ENCODE measurements around the gene WWOX.

The WWOX gene

GRCh38 chr16:78729687-78730086 is 630.2 kb downstream of the WWOX start:
- no peak for TF ChIP-seq TAF1 (IDR thresholded peaks at IDR 0.05; ENCODE audit: borderline replicate concordance, insufficient read depth, low read length)
- no peak for TF ChIP-seq REST (IDR thresholded peaks at IDR 0.05; ENCODE audit: insufficient read depth in 1 of 2, low read depth in 2 of 2, low read length in 2 of 2)
- TF ChIP-seq SIN3A (IDR thresholded peaks at IDR 0.05; ENCODE audit: borderline replicate concordance, insufficient read depth, low read length), result no peak

DNA sequence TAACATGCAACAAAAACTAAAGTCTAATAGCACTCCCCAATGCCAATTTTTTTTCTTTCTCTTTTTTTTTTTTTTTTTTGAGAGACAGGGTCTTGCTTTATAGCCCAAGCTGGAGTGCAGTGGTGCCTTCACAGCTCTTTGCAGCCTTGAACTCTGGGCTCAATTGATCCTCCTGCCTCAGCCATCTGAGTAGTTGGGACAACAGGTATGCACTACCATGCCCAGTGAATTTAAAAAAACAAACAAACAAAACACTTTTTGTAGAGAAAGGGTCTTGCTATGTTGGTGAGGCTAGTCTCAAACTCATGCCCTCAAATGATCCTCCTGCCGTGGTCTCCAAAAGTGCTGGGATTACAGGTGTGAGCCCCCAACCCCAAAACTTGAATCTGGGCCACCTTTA is 632.3 kb downstream of the WWOX start:
- TF ChIP-seq TAF1 (IDR thresholded peaks at IDR 0.05; ENCODE audit: borderline replicate concordance, insufficient read depth, low read length) (no peak), REST (IDR thresholded peaks at IDR 0.05; ENCODE audit: insufficient read depth in 1 of 2, low read depth in 2 of 2, low read length in 2 of 2) (no peak), SIN3A (IDR thresholded peaks at IDR 0.05; ENCODE audit: borderline replicate concordance, insufficient read depth, low read length) (no peak), POLR2AphosphoS5 (IDR thresholded peaks at IDR 0.05; ENCODE audit: low read depth, low read length) (no peak), FOXP2 (optimal IDR thresholded peaks at IDR 0.05; ENCODE audit: borderline replicate concordance, extremely low read depth, extremely low read length, insufficient read depth) (no peak)

DNA sequence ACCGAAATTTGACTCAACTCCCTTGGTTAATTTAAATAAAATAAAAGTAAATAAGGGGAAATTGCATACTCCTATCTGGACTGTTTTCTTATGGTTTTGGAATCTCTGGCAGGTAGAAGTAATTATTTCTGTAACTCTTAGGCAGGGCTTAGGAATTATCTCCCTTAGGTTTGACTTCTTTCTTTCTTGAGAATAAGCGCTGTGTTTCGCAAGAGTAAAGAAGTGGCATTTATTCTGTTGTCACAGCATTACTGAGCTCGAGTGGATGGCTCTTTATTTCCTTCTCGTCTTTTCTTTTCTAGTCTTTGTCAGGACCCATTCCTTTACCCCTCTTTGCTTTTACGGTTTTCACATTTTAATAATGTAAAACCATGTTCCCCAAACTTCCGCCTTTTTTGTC is 633.2 kb downstream of the WWOX start:
- TF ChIP-seq POLR2AphosphoS5 (IDR thresholded peaks at IDR 0.05; ENCODE audit: low read depth, low read length) (no peak), REST (IDR thresholded peaks at IDR 0.05; ENCODE audit: insufficient read depth in 1 of 2, low read depth in 2 of 2, low read length in 2 of 2) (no peak), FOXP2 (optimal IDR thresholded peaks at IDR 0.05; ENCODE audit: borderline replicate concordance, extremely low read depth, extremely low read length, insufficient read depth) (no peak), TAF1 (IDR thresholded peaks at IDR 0.05; ENCODE audit: borderline replicate concordance, insufficient read depth, low read length) (no peak), SIN3A (IDR thresholded peaks at IDR 0.05; ENCODE audit: borderline replicate concordance, insufficient read depth, low read length) (no peak)

GRCh38 chr16:78735337-78735736 is 635.9 kb downstream of the WWOX start:
- TF ChIP-seq POLR2AphosphoS5 (IDR thresholded peaks at IDR 0.05; ENCODE audit: low read depth, low read length) (no peak), FOXP2 (optimal IDR thresholded peaks at IDR 0.05; ENCODE audit: borderline replicate concordance, extremely low read depth, extremely low read length, insufficient read depth) (no peak), REST (IDR thresholded peaks at IDR 0.05; ENCODE audit: insufficient read depth in 1 of 2, low read depth in 2 of 2, low read length in 2 of 2) (no peak), TAF1 (IDR thresholded peaks at IDR 0.05; ENCODE audit: borderline replicate concordance, insufficient read depth, low read length) (no peak), SIN3A (IDR thresholded peaks at IDR 0.05; ENCODE audit: borderline replicate concordance, insufficient read depth, low read length) (no peak)

- TF ChIP-seq POLR2AphosphoS5 (IDR thresholded peaks at IDR 0.05; ENCODE audit: low read depth, low read length) (no peak), FOXP2 (optimal IDR thresholded peaks at IDR 0.05; ENCODE audit: borderline replicate concordance, extremely low read depth, extremely low read length, insufficient read depth) (no peak), SIN3A (IDR thresholded peaks at IDR 0.05; ENCODE audit: borderline replicate concordance, insufficient read depth, low read length) (no peak), REST (IDR thresholded peaks at IDR 0.05; ENCODE audit: insufficient read depth in 1 of 2, low read depth in 2 of 2, low read length in 2 of 2) (no peak), TAF1 (IDR thresholded peaks at IDR 0.05; ENCODE audit: borderline replicate concordance, insufficient read depth, low read length) (no peak)
Observed at GRCh38 chr16:78737630-78738029, 638.2 kb downstream of the WWOX start.
